GM23248 (cell line): ENCODE results near the gene CCDC134. TPM values are rescaled to one million over a fixed set of nuclear protein-coding genes. Genes with fewer than 3 reads are reported as not detected.
A peak's percentile ranks its signal among the peaks of the same experiment; 100 is the strongest.

ENCODE experiments used
- DNase-seq: peaks from one replicate; pipeline ENCODE4 v3.0.0-alpha.2; 2015
- H2AFZ ChIP-seq: fragments of 200-600 bp; sonication (generic); 2 replicates; pipeline ENCODE4 v1.6.1; 2016; ENCODE audit warnings: antibody characterized with exemption
- H3F3A ChIP-seq: fragments of 200-600 bp; sonication (generic); 2 replicates; pipeline ENCODE4 v1.6.1; 2016; ENCODE audit warnings: mild to moderate bottlenecking, antibody characterized with exemption, mixed run types; ENCODE audit not compliant: insufficient read depth
- H3K27ac ChIP-seq: fragments of 200-600 bp; sonication (generic); 2 replicates; pipeline ENCODE4 v1.5.1; 2016; ENCODE audit warnings: mild to moderate bottlenecking
- H3K27me3 ChIP-seq: fragments of 200-600 bp; sonication (generic); replicated peaks from 2 replicates; pipeline ENCODE4 v1.6.1; 2016; ENCODE audit warnings: mild to moderate bottlenecking; ENCODE audit not compliant: insufficient read depth
- H3K36me3 ChIP-seq: fragments of 200-600 bp; sonication (generic); 2 replicates; pipeline ENCODE4 v1.6.1; 2016; ENCODE audit warnings: low read depth, mild to moderate bottlenecking
- H3K4me1 ChIP-seq: fragments of 200-600 bp; sonication (generic); 2 replicates; pipeline ENCODE4 v1.6.1; 2016; ENCODE audit warnings: mild to moderate bottlenecking; ENCODE audit not compliant: insufficient read depth
- H3K4me2 ChIP-seq: fragments of 200-600 bp; sonication (generic); one replicate; pipeline ENCODE4 v1.6.1; 2016; ENCODE audit warnings: mild to moderate bottlenecking; ENCODE audit not compliant: unreplicated experiment
- H3K4me3 ChIP-seq: fragments of 200-600 bp; sonication (generic); 2 replicates; pipeline ENCODE4 v1.5.1; 2016; ENCODE audit warnings: mild to moderate bottlenecking
- H3K79me2 ChIP-seq: fragments of 200-600 bp; sonication (generic); 2 replicates; pipeline ENCODE4 v1.6.1; 2016; ENCODE audit warnings: mild to moderate bottlenecking; ENCODE audit not compliant: insufficient read depth
- H3K9ac ChIP-seq: fragments of 200-600 bp; sonication (generic); 2 replicates; pipeline ENCODE4 v1.6.1; 2016; ENCODE audit warnings: mild to moderate bottlenecking
- H3K9me2 ChIP-seq: fragments of 200-600 bp; sonication (generic); 2 replicates; pipeline ENCODE4 v1.6.1; 2016; ENCODE audit warnings: mixed run types, mild to moderate bottlenecking, moderate library complexity; ENCODE audit not compliant: insufficient read depth
- H3K9me3 ChIP-seq: fragments of 200-600 bp; sonication (generic); one replicate; pipeline ENCODE4 v1.6.1; 2017; ENCODE audit warnings: low read depth
- H4K20me1 ChIP-seq: fragments of 200-600 bp; sonication (generic); 2 replicates; pipeline ENCODE4 v1.6.0; 2016; ENCODE audit not compliant: insufficient read depth
- EZH2 ChIP-seq: fragments of 200-600 bp; sonication (generic); IDR thresholded peaks from 2 replicates; pipeline ENCODE4 v1.6.1; 2018; ENCODE audit warnings: antibody characterized with exemption, mild to moderate bottlenecking; ENCODE audit not compliant: insufficient read depth, poor library complexity, severe bottlenecking
- EZH2phosphoT487 ChIP-seq: fragments of 200-600 bp; sonication (generic); IDR thresholded peaks from 2 replicates; pipeline ENCODE4 v1.6.1; 2018; ENCODE audit warnings: antibody characterized with exemption, moderate library complexity, mild to moderate bottlenecking, low read depth; ENCODE audit not compliant: insufficient read depth
- WGBS, 2 experiments: methylation state at CpG; one replicate each; pipeline ENCODE4 v1.1.6; 2015 to 2017; ENCODE audit warnings: low lambda C conversion rate in 2 of 2, low coverage in 1 of 2; ENCODE audit errors: missing lambda C conversion rate in 2 of 2; 5-methylcytosine and 5-hydroxymethylcytosine counted together
- in situ Hi-C: fragments of 300-500 bp; cut with MboI; formaldehyde crosslinking; loops from 2 replicates; pipeline ENCODE4 v1.15.0; 2020
- polyA plus RNA-seq: library from polyadenylated mRNA; unstranded; fragments of >200 nt; fragmentation: Nextera tagmentation; extraction: Ambion mirVana; gene quantifications from 2 replicates; pipeline ENCODE4 v1.2.1, GENCODE V29; 2016
- total RNA-seq: library from RNA; depleted of rRNA; stranded (reverse); fragments of >200 nt; shearing (Covaris generic); gene quantifications from 2 replicates; pipeline ENCODE4 v1.2.3, GENCODE V29; 2014

Gene CCDC134
- total and polyA plus RNA-seq, 2 experiments from 2014 or later = 3.9 to 4.4 TPM

DNA sequence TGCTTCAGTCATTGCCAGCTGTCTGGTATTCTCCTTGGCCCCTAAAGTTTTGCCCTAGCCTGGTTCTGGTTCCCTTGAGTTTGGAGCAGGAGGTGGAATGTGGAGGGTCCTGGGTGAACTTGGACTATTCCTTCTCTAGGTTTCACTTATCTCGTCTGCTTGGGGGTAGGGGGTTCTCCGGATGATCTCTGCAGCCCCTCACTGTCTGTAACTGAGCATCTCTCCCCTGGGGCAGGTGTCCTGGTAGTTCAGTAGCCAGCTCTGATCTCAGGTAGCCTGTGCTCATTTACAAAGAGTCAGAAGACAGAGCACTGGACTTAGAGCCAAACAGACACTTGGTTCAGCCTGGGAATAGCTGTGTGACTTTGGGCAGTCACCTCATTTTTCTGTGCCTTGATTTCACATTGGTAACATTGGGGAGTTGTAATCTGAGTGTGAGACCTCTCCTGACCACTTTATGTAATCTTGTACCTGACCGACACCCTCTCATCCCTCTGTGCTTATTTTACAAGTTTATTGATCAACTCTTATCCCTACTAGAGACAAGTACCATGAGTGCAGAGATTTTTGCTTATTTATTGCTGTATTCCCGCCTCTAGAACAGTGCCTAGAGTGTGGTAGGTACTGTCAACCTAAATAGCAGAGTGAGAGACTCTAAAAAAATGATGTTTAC, 804 bp downstream of the CCDC134 start:
- peak overlapping the region; percentile 84 for H3K9ac ChIP-seq
- no peaks in the 10 kb centered on the region for H3K27me3 ChIP-seq
- H3K4me1 ChIP-seq = 0 out of 2 replicates have a peak, but pooled peaks cover 4% of the 10 kb centered on the region
- no peaks in the 10 kb centered on the region for H3K36me3 ChIP-seq
- no peak for DNase-seq
- H3K4me2 ChIP-seq = peak overlapping the region; percentile 94
- H3K9me3 ChIP-seq = no peaks in the 10 kb centered on the region
- in situ Hi-C loops = no loop called here
- no peaks in the 10 kb centered on the region for H3K9me2 ChIP-seq
- H3K27ac ChIP-seq = no peak overlapping the region
- no peaks in the 10 kb centered on the region for H4K20me1 ChIP-seq
- no peaks in the 10 kb centered on the region for H3F3A ChIP-seq
- H3K79me2 ChIP-seq = peaks cover 13% of the 10 kb centered on the region
- 25 to 26% methylated on average over 4 of the region's 4 CpGs for WGBS, 2 experiments
- TF ChIP-seq EZH2phosphoT487 = no peak
- TF ChIP-seq EZH2 = no peak
- H3K4me3 ChIP-seq = peak overlapping the region; percentile 87
- H2AFZ ChIP-seq = peak overlapping the region; percentile 99

DNA sequence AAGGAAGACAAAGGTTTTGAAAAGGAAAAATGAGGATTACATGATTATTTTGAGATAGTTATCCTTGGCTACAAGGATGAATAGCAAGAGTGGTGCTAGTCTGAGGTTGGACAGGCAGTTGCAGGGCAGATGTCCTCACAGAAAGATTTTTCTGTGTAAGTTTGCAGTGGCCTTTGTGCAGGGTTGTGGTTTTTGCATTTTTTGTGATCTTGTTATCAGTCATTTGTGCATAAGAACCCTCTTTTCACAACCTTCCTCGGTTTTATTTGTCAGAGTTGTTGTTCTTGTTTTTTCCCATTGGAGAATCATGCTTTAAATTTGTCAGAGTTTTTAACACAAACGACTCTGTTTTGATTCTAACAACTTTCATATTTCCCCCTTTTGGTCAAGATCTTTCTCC, 1.4 kb downstream of the CCDC134 start:
- WGBS, 2 experiments = 72 to 79% methylated on average over 2 of the region's 2 CpGs
- no peak for TF ChIP-seq EZH2phosphoT487
- H4K20me1 ChIP-seq = no peaks in the 10 kb centered on the region
- H3K36me3 ChIP-seq = no peaks in the 10 kb centered on the region
- H3K4me2 ChIP-seq = peak overlapping the region; percentile 94
- no peak overlapping the region; the same call in 1 of the 2 replicates for H2AFZ ChIP-seq
- H3K4me1 ChIP-seq = 0 out of 2 replicates have a peak, but pooled peaks cover 4% of the 10 kb centered on the region
- peaks cover 13% of the 10 kb centered on the region for H3K79me2 ChIP-seq
- no peaks in the 10 kb centered on the region for H3K9me2 ChIP-seq
- H3K9ac ChIP-seq = peak overlapping the region; percentile 84; the same call in 1 of the 2 replicates
- in situ Hi-C loops = no loop called here
- no peaks in the 10 kb centered on the region for H3K9me3 ChIP-seq
- H3K27ac ChIP-seq = no peak overlapping the region
- H3F3A ChIP-seq = no peaks in the 10 kb centered on the region
- no peak overlapping the region for H3K4me3 ChIP-seq
- DNase-seq = no peak
- no peaks in the 10 kb centered on the region for H3K27me3 ChIP-seq

DNA sequence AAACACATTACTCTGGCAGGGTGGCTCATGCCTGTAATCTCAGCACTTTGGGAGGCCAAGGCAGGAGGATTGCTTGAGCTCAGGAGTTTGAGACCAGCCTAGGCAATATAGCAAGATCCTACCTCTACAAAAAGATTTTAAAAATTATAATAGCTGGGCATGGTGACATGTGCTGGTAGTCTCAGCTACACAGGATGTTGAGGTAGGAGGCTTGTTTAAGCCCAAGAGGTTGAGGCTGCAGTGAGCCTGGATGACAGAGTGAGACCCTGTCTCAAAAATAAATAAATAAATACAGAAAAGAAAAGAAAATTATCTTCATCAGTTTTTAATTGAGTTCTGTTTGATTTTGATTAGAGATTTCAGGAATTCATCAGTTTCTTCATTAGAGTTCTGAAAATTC, 5.2 kb downstream of the CCDC134 start:
- Histone ChIP-seq H3K27me3 (no peaks in the 10 kb centered on the region), H3K4me2 (no peak overlapping the region), H3F3A (no peaks in the 10 kb centered on the region), H3K36me3 (no peaks in the 10 kb centered on the region), H3K27ac (no peak overlapping the region), H2AFZ (no peak overlapping the region), H3K79me2 (peaks cover 13% of the 10 kb centered on the region), H4K20me1 (no peaks in the 10 kb centered on the region), H3K9me3 (no peaks in the 10 kb centered on the region), H3K4me3 (no peak overlapping the region), H3K4me1 (0 out of 2 replicates have a peak, but pooled peaks cover 4% of the 10 kb centered on the region), H3K9ac (no peak overlapping the region), H3K9me2 (no peaks in the 10 kb centered on the region)
- no peak for DNase-seq
- TF ChIP-seq EZH2phosphoT487 (no peak), EZH2 (no peak)
- in situ Hi-C loops = no loop called here

DNA sequence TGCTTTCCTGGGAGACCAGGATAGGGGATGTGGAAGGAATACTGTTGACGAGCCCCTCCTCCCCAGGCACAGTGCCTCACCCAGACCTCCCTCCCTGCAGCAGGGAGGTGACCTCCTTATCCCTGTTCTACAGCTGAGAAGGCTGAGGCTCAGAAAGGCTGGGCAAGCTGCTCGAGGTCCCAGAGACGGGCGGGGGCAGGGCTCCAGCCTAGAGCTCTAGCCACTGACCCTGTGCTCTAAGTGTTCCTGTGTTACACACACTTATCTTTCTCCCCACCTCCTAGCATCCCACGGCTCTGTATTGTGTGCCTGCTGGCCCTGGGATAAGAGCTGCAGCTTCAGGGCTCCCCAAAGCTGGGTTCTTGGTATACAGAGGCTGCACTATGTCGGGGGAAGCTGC, 7.9 kb downstream of the CCDC134 start:
- Histone ChIP-seq H3F3A (no peaks in the 10 kb centered on the region), H3K4me3 (no peak overlapping the region), H2AFZ (no peak overlapping the region), H3K27ac (no peak overlapping the region), H3K9ac (no peak overlapping the region), H3K9me3 (no peaks in the 10 kb centered on the region), H3K36me3 (no peaks in the 10 kb centered on the region), H4K20me1 (no peaks in the 10 kb centered on the region), H3K79me2 (no peaks in the 10 kb centered on the region), H3K4me2 (no peak overlapping the region), H3K9me2 (no peaks in the 10 kb centered on the region), H3K4me1 (no peaks in the 10 kb centered on the region), H3K27me3 (no peaks in the 10 kb centered on the region)
- in situ Hi-C loops = no loop called here
- TF ChIP-seq EZH2 (no peak), EZH2phosphoT487 (no peak)
- WGBS, 2 experiments = 93 to 98% methylated on average over 5 to 6 of the region's 6 CpGs
- DNase-seq = no peak
